ENCODE results near the gene SAMD4A.
"Not testable (repeated sequence)": the region's sequence is repeated elsewhere in the genome, so short reads cannot be mapped to it uniquely, and the experiment has no call there.

Gene SAMD4A

DNA sequence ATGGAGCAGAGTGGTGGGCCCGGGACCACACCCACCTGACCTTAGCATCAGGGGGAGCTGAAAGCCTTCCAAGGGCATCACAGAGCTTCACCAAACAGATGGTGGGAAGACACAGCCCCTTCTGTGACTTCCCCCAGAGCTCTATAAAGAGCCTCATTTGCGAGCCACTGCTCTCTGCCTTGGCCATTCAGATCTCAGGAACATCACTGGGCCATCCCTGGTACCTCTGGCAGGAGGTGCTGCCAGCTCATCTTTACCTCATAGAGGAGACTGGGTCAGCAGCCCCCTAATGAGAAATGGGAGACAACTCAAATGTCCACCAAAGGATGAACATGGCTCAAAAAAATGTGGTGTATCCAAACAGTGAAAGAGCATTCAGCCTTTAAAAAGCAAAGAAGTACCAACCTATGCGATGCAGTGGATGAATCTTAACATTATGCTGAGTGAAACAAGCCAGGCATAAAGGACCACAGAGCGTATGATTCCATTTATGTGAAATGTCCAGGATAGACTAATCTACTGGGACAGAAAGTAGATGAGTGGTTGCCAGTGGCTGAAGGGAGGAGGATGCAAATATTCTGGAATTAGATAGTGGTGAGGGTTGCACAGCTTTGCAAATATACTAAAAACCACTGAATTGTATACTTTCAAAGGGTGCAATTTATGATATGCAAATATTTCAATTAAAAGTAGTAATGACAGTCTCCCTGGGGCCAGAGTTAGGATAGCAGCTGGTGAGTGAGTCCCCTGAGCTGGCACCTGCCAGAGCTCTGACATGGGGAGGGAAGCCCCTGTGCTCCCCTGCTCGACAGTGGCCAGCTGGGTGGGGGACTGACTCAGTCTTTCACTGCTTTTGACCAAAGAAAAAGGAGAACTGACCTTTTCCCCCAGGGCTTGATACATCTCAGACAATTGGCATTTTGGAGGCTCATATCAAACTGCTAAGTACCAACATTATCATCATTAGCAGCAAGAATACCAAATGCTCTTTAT is 219.1 kb downstream of the SAMD4A start:
- DNase-seq = no peak

DNA sequence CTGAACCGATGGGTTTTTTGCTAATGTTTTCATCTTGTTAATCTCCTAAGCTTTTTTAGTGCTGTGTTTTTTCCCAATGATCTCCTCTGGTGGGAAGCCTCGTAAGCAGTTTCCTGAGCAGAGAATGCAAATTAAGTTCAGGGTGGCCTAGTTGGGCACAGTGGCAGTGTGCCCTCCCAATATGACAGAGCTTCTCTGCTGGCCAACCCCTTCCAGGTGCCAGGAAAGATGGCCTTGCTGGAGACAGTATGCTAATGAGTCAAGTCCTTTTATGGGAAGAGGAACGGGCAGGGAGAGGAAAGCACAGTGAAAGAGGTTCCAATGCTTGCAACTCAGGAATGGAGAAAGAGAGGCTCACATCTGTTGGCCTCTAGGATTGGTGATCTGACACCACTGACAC is 219.9 kb downstream of the SAMD4A start:
- no peak for DNase-seq

DNA sequence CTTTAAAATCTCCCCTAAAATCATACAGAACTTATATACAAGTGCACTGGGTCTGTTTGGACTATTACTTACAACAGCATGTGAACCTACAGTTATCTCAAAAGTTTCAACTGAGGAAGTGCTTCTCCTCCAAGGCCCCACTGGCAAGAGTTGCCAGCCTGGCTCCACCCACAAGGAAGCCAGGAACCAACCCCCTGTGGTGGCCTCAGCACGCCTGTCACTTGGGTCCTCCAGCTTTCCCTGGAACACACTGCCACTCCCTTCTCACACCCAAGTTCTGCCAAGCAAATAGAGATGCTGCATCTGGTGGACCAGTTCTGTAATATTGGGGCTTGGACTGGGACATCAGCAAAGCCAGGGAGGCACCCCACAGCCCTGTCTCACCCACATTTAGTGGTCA is 220.3 kb downstream of the SAMD4A start:
- DNase-seq = no peak

DNA sequence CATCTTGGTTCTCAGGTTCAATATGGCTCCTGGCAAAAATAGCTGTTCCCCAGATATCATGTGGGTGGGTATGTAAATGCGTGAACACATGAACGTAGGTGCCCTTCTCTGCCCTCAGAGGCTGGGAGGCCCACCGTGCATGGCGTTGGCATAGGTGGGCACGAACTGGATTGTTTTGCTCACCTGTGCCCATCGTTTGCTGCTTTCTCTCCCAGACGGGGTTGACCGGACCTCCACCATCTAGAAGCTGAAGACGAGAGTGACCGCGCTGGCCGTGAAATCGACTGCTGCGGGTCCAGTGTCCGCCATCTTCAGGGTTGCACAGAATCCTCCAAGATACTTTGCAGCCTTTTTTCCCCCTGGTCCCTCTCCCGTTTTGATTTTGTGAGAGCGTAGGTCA is 221.8 kb downstream of the SAMD4A start:
- no peak for DNase-seq

DNA sequence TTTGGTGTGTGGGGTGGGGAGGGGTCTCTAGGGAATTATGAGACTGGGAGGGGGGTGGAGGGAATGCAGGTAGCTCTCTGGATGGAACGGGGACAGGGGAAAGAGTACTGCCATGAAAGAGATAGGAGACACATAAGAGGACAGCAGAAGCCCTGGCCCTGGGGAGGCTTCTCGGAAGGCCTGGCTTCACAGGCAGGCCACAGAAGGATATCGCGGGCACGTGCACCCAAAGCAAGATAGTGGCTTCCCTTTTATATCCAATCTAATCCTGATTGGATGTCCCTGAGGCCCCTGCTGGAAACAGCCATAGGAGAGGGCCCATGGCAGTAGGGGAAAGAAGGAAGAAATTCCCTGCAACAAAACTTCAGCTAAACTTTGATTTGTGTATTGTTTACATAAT is 222.2 kb downstream of the SAMD4A start:
- no peak for DNase-seq

DNA sequence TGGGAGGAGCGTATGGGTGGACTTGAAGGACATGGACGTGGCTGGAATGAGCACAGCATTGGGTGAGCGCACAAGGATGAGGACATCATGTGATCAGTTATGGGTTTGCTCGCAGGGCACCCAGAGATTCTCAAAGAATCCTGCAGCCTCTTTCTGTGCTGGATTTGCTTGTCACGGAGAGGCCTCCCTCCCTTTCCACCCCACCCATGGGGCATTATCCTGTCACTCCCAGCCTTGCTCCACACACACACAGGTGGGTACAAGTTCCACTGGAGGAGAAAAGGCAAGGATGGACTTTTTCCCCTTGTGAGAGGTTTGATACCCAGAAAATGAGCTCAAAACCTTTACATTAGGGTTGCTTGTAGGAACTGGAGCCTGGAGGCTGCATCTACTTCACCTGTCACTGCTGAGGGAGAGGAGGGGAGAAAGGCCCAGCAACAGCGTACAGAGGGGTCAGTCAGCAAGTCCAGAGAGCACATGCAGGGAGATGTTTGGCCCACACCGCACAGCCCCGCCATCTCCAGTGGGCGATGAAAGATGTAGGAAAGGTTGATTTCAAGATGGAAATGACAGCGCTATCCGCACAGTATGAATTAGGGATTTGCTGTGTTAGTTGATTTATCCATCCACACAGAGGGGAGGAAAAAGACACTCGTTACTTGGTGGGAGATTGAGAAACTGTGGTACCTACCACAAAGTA is 223.0 kb downstream of the SAMD4A start:
- no peak for DNase-seq

DNA sequence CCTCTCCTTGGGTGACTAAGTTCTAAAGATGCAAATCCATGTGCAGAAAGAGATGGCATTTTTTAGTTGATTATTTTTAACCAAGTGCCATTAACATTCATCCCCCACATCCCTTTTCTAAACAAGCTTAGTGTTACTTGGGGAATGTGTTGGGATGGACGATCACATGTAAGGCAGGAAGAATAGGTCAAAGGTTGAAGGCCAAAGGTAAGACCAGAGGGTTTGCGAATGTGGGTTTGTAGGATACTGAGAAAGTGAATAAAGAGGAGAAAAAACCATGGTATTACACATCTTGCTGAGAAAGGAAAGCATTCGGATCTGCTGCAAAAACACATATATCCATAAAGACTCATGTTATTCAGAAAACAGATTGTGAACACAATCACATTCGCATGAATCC is 224.1 kb downstream of the SAMD4A start:
- no peak for DNase-seq

DNA sequence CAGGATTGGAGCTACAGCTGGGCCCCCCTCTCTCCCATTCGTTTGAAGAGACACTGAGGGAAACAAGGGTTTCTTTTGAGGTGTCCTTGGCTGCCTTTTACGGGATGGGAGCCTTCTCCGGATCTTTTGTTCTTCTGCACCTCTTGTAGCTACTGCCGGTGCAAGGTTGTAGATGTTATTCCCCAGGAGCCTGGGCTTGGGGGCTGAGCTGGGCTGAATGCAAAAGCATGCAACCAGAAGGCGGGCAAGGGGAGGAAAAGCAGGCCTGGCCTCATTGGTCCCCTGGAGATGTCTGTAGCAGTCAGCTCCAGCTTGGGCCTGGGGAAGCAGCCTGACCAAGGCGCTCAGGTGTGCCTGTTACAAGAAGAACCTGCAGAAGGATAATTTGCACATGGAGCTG is 225.4 kb downstream of the SAMD4A start:
- no peak for DNase-seq

DNA sequence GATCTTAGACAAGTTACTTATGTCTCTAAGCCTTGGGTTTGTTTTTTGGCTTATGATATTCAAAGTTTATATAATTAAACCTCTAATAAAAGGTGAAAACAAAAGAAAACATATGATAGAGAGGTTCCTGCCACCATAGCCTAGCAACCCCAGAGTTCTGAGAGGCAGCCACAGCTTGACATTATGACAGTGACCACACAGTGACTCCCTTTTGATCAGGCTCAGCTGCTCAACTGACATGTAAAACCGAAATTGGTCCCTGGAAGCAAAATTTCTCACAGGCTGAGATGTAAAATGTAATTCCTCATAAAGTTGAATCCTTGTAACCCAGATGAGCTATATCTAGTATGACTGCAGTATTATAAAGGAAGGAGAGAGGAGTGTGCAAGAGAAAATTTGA is 227.2 kb downstream of the SAMD4A start:
- DNase-seq = no peak

DNA sequence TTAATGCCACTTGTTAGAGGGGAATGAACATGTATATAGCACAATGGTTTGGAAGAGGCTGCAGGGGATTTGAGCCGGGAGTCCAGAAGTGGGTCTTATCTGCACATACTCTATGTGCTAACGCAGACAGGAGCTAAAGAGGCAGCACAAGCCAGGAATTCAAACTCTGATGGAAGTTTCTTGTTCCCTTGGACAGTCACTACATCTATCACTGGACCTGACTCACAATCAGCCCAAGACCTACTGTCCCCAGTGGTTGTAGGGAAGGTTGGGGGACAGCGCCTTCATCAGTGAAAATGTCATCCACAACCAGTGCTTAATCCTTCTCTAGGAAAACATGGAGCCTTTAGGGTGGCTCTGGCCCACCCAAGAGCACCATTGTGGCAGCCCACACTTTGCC is 227.9 kb downstream of the SAMD4A start:
- no peak for DNase-seq

DNA sequence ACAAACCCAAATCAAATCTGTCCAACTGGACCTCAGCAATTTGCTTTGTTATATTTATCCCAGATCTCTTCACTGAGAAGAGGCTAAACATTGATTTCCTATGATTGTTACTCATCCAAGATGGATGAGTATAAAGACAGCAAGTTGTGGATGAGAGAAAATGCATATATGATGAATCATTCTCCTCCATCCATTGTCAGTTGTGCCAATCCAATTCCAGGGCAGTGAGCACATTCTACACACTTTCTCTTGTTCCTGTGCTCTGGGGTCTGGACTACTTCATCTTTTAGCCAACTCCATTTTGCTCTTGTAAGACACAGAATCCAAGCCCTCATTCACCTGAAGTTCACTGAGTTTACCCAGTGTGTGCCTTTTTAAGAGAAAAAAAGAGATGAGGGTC is 230.0 kb downstream of the SAMD4A start:
- DNase-seq = no peak

DNA sequence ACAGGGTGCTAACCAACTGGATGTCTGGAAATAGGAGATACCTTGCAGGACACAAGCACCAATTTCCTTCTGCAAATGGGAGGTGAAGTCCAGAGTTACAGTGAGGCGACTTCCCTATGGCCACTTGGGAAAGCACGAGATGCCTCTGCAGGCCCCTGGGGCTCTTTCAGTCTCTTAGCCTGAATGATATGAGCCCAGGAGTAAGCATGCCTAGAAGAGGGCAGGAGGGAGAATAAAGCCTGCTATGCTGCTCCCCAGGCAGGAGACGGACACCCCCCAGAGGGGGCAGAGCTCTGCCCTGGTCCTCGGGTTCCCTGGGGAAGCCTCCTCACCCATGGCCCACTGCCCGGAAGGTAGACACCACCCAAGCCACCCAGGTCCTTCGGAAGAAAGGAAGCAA is 230.6 kb downstream of the SAMD4A start:
- no peak for DNase-seq

DNA sequence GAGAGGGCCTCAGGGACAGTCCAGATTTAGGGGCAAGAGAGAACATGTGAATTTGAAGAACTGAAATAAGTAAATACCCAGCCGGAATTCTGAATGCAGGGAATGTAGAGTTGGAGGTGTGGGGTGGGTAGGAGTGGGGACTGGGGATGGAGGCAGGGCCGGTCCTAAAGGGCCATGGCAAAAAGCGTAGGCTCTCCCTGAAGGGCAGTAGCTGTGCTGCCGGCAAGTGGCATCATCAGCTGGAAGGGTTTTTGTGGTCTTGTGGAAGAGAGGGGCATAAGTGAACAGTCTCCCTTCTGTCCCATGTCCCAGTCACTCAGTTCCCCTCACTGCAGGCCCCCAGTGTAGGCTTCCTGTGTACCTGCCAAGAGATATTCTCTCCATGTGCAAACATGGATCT is 231.1 kb downstream of the SAMD4A start:
- no peak for DNase-seq

DNA sequence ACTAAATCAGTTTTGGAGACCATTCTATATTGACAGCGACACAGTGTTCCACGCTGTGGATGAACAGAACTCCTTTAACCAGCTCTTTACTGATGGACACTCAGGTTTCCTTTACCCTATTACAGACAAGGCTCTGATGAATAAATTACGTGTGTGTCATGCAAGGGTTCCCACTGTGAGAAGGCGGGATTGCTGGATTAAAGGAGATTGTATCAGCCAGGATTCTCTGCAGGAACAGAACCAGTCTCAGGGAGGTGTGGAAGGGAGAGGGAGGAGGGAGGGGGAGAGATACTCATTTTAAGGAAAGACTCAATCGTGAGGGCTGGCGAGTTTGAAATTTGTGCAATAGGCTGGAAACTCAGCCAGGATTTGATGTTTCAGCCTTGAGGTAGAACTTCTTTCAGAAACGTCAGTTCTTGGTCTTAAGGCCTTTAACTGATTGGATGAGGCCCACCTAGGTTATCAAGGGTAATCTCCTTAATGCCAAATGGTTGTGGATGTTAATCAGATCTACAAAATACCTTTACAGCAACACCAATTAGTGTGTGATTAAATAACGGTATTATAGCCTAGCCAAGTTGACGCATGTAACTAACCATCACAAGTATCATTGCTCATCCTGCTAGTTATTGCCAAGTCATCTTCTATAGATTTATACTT is 231.7 kb downstream of the SAMD4A start:
- no peak for DNase-seq

DNA sequence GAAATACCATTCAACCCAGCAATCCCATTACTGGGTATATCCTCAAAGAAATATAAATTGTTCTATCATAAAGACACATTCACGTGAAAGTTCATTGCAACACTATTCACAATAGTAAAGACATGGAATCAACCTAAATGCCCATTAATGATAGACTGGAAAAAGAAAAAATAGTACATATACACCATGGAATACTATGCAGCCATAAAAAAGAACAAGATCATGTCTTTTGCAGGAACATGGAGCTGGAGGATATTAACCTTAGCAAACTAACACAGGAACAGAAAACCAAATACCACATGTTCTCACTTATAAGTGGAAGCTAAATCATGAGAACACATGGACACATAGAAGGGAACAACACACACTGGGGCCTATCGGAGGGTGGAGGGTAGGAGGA is 234.6 kb downstream of the SAMD4A start:
- not testable (repeated sequence) for DNase-seq

DNA sequence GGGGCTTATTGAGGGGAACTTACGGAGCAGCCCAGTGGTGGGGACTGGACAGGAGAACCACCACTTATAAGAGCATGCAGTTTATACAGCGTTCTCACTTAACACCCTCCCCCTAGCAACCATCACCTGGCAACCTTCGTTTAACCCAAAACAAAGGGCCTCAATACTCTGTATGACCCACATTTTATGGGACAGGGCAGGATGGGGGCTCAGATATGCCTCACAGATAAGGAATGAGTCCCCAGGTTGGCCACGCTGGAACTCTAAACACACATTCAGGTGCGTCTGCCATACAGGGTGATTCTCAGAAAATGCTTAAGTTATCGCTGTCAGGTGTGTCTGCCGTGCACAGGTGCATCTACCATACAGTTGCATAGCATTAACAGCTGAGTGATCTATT is 236.5 kb downstream of the SAMD4A start:
- no peak for DNase-seq

DNA sequence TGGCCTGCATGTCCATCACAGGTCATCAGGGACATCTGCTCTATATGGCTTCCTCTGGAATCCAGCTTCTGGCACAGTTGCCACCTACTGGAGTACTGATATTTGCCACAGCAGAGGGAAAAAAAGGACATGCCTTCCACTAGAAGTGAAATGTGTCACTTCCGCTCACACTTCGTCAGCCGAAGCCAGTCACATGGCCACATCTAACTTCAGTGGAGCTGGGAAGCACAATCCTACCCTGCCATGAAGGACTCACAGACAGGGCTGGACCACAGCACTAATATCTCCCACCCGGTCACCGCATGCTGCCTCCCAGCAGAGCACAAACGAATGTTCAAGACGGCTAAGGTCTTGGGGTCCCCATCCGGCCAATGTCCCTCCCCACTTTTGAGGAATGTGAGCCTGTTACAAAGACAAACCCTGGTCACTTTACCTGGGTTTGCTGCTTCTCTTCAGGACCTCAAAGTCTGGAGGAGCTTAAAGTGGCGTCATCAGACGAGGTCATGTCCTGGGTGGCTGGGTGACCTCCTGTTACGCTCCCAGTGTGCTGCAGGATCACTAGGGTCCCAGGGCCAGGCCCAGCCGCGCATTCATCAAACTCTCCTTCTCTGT is 237.1 kb downstream of the SAMD4A start:
- DNase-seq = no peak

DNA sequence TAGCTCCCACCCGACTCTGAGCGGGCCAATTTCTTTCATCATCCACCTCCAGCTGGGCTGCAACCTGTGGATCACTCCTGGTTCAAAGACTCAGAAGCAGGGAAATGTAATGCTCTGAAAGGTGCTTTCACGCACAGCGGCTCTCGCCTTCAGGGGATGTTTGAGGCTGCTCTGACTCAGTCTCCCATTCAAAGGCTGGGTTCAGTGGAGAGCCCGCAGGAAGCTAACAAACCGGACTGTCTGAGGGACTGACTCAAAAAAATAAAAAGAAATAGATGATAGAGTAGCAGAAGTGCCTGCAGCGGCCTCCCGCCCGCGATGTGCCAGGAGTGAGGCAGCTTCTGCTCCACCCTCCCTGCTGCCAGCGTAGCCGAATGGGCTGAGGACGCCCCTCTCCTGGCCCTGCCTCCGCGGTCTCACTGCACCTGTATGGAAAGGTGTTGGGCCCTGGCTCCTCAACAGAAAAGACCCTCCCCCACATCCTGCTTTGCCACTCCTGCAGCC is 237.7 kb downstream of the SAMD4A start:
- DNase-seq = no peak

DNA sequence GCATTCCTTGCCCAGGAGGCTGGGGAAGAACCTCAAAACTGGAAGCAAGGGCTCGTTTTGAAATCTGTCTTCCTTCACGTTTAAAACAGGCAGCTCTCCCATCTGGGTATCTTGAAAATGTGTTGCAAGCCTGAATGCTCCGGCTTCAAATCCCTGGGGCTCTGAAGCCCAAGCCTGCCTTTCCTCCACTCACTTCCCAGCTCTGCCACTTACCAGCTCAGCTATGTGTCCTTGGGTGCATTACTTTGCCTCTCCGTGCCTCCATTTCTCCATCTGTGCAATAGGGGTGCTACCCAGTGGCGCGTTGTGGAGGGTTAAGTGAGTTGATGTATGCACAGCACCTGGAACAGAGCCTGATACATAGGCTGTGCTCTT is 238.1 kb downstream of the SAMD4A start:
- DNase-seq = no peak

DNA sequence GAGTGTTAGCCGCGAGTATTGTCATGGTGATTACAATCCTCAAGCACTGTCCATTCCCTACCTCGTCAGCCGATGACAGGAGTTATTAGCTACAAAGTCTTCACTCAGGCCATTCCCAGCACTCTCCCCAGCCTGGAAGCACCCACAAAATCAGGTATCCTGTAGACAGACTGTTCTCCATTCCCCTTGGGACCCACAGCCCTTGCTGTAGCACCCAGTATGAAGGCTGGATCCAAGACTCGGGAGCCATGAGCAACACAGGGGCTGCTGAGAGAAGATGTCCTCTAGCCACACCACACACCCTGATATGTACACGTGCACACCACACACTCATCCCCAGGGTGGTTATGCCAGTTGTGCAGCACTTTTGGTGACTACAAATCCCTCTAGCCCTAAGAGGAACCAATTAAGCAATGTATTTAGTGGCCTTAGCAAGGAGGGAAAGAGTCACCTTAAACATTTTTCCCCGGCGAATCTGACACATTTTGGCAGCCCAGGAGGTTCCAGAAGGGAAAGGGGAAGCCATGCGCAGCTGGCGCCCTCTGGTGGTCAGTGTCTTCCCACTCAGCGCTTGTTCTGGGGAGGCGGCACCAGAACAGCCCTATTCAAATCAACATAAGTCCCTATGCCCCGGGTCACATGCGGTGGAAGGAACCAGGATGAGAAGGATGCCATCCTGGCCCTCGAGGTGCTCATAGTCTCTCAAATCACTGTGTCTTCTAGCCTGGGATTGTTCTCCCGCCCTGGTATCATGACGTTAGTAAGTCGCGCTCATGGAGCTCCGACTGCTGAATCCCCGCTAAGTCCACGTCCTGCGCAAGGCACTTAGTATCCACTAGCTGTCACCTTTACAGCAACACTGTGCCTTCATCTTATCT is 238.8 kb downstream of the SAMD4A start:
- DNase-seq = peak; percentile 73

DNA sequence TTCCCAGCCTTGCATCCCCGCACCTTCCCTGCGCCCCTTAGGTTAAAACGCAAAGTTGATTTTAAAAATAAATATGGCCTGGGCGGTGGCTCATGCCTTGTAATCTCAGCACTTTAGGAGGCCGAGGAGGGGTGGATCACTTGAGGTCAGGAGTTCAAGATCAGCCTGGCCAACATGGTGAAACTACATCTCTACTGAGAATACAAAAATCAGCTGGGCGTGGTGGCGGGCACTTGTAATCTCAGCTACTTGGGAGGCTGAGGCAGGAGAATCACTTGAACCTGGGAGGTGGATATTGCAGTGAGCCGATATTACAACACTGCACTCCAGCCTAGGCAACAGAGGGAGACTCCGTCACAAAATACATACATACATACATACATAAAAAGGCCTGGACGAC is 239.7 kb downstream of the SAMD4A start:
- DNase-seq = no peak

DNA sequence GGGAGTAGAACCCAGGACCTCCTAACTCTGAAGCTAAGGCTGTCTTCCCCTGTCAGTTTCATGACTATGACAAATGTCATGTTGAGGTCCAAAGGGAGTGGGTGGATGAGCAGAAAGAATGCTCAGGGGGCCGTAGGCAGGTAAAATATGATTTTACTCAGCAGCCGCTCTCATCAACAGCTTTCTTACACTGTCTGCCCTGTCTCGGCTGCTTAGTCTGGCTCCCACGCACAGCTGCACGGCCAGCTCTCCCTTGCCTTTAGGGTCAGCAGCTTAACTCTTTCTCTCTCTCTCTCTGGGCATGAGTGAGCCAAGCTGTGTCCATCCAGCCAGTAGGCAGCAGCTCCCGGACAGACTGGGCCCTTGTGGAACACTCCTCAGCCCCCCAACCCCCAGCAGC is 240.5 kb downstream of the SAMD4A start:
- no peak for DNase-seq
